H1 (cell line): ENCODE results near the gene CACNA1C. TPM values are rescaled to one million over a fixed set of nuclear protein-coding genes. Genes with fewer than 3 reads are reported as not detected.

Source experiments
- CTCF ChIA-PET: fragments of 300-600 bp; sonication (Branson Sonifier 250); formaldehyde crosslinking; loops from one replicate; lab custom pipeline; 2021; ENCODE audit not compliant: partially characterized antibody; lab: Charles Lee
- POLR2A ChIA-PET: fragments of 300-600 bp; sonication (Branson Sonifier 250); formaldehyde crosslinking; loops from one replicate; lab custom pipeline; 2021; ENCODE audit warnings: inconsistent platforms; ENCODE audit not compliant: partially characterized antibody; lab: Charles Lee
- DNase-seq, 2 experiments: peaks; one replicate each; pipeline versions ENCODE4 v3.0.0 to v3.0.0-alpha.2; 2010 to 2022; ENCODE audit warnings: low spot score in 2 of 2, low read depth in 1 of 2, mixed read lengths in 1 of 2
- FAIRE-seq: peaks from 2 replicates; lab custom pipeline; 2011; peaks lifted over from hg19 to GRCh38; lab: Jason Lieb, UNC
- H2AFZ ChIP-seq: 2 replicates; pipeline ENCODE4 v1.8.1; 2012; ENCODE audit warnings: low read length, inconsistent platforms
- H2AK5ac ChIP-seq: 2 replicates; pipeline ENCODE4 v1.6.1; 2013; ENCODE audit warnings: low read depth, low read length
- H2BK120ac ChIP-seq: replicated peaks from 2 replicates; pipeline ENCODE3; 2013; ENCODE audit warnings: low read depth, low read length, inconsistent platforms
- H2BK12ac ChIP-seq: 2 replicates; pipeline ENCODE4 v1.6.1; 2013; ENCODE audit warnings: low read depth, low read length
- H2BK15ac ChIP-seq: 2 replicates; pipeline ENCODE4 v1.6.1; 2013; ENCODE audit warnings: low read length
- H2BK20ac ChIP-seq: 2 replicates; pipeline ENCODE4 v1.6.1; 2013; ENCODE audit warnings: low read length
- H2BK5ac ChIP-seq: 2 replicates; pipeline ENCODE4 v1.6.1; 2013; ENCODE audit warnings: low read depth, low read length
- H3K14ac ChIP-seq: 2 replicates; pipeline ENCODE4 v1.6.1; 2013; ENCODE audit warnings: inconsistent platforms; ENCODE audit not compliant: insufficient read length
- H3K18ac ChIP-seq: 2 replicates; pipeline ENCODE4 v1.6.1; 2013; ENCODE audit warnings: low read length; ENCODE audit errors: extremely low read depth
- H3K23ac ChIP-seq: 2 replicates; pipeline ENCODE4 v1.6.1; 2013; ENCODE audit warnings: inconsistent platforms; ENCODE audit not compliant: insufficient read length
- H3K23me2 ChIP-seq: 2 replicates; pipeline ENCODE4 v1.6.1; 2013; ENCODE audit warnings: low read depth, low read length
- H3K27ac ChIP-seq: 2 replicates; pipeline ENCODE4 v1.6.1; 2011; ENCODE audit warnings: low read depth, low read length, inconsistent platforms
- H3K27me3 ChIP-seq, 4 experiments: replicated peaks in 1 of 4; 1 replicate in 1 of 4; 2 replicates in 3 of 4; pipeline versions ENCODE4 v1.6.1 to v1.8.1; 2011 to 2013; ENCODE audit warnings: low read length in 3 of 4, mild to moderate bottlenecking in 3 of 4, inconsistent platforms in 2 of 4, mixed read lengths in 2 of 4, moderate library complexity in 1 of 4; ENCODE audit not compliant: control insufficient read depth in 3 of 4, insufficient read depth in 3 of 4; ENCODE audit errors: extremely low read depth in 1 of 4
- H3K36me3 ChIP-seq, 4 experiments: 2 replicates each; pipeline versions ENCODE4 v1.6.1 to v1.8.1; 2011 to 2013; ENCODE audit warnings: mild to moderate bottlenecking in 4 of 4, low read length in 3 of 4, moderate library complexity in 2 of 4, control low read depth in 1 of 4, inconsistent platforms in 1 of 4; ENCODE audit not compliant: insufficient read depth in 4 of 4, control insufficient read depth in 2 of 4
- H3K4ac ChIP-seq: replicated peaks from 2 replicates; pipeline ENCODE3; 2013; ENCODE audit warnings: low read length, low read depth, mixed read lengths, inconsistent platforms; ENCODE audit not compliant: insufficient read length
- H3K4me1 ChIP-seq, 4 experiments: replicated peaks in 1 of 4; 1 replicate in 1 of 4; 2 replicates in 3 of 4; pipeline versions ENCODE4 v1.6.1 to v1.8.1; 2011 to 2013; ENCODE audit warnings: low read length in 3 of 4, inconsistent platforms in 2 of 4, mixed read lengths in 1 of 4; ENCODE audit not compliant: insufficient read depth in 4 of 4, control insufficient read depth in 3 of 4
- H3K4me2 ChIP-seq, 2 experiments: 2 replicates each; pipeline versions ENCODE4 v1.6.1 to v1.8.1; 2011 to 2013; ENCODE audit warnings: low read depth in 2 of 2, low read length in 2 of 2, control low read depth in 1 of 2, inconsistent platforms in 1 of 2, mild to moderate bottlenecking in 1 of 2; ENCODE audit not compliant: insufficient read depth in 1 of 2
- H3K4me3 ChIP-seq, 4 experiments: fragments of 200-600, 300-600 bp in 1 of 4; sonication (generic), shearing (Covaris generic), sonication (Bioruptor Twin) in 1 of 4; 2 replicates each; pipeline versions ENCODE4 v1.5.1 to v1.8.1; 2011 to 2016; ENCODE audit warnings: low read length in 4 of 4, low read depth in 3 of 4, control low read depth in 2 of 4, inconsistent platforms in 2 of 4, mild to moderate bottlenecking in 2 of 4, mixed read lengths in 1 of 4, moderate library complexity in 1 of 4; ENCODE audit not compliant: insufficient read depth in 2 of 4; ENCODE audit errors: extremely low read depth in 1 of 4
- H3K56ac ChIP-seq: replicated peaks from 2 replicates; pipeline ENCODE3; 2013; ENCODE audit warnings: low read depth, mild to moderate bottlenecking, mixed read lengths, low read length, inconsistent platforms; ENCODE audit not compliant: insufficient read length
- H3K79me1 ChIP-seq: 2 replicates; pipeline ENCODE4 v1.6.1; 2013; ENCODE audit warnings: low read depth, low read length, control low read depth
- H3K79me2 ChIP-seq, 2 experiments: 2 replicates each; pipeline versions ENCODE4 v1.6.1 to v1.8.1; 2012 to 2013; ENCODE audit warnings: low read length in 2 of 2, mild to moderate bottlenecking in 2 of 2, inconsistent platforms in 1 of 2; ENCODE audit not compliant: insufficient read depth in 2 of 2, control insufficient read depth in 1 of 2
- H3K9ac ChIP-seq, 4 experiments: replicated peaks in 1 of 4; 1 replicate in 1 of 4; 2 replicates in 3 of 4; pipeline versions ENCODE4 v1.6.1 to v1.8.1; 2011 to 2013; ENCODE audit warnings: low read depth in 3 of 4, low read length in 3 of 4, control low read depth in 2 of 4, mild to moderate bottlenecking in 2 of 4, moderate library complexity in 2 of 4, inconsistent platforms in 1 of 4; ENCODE audit errors: extremely low read depth in 1 of 4
- H3K9me3 ChIP-seq, 2 experiments: 2 replicates each; pipeline versions ENCODE4 v1.6.1 to v1.8.1; 2012 to 2013; ENCODE audit warnings: mild to moderate bottlenecking in 2 of 2, moderate library complexity in 2 of 2, control low read depth in 1 of 2, inconsistent platforms in 1 of 2, low read depth in 1 of 2, low read length in 1 of 2, mixed read lengths in 1 of 2; ENCODE audit not compliant: insufficient read depth in 2 of 2
- H4K20me1 ChIP-seq, 2 experiments: replicated peaks in 1 of 2; 2 replicates each; pipeline versions ENCODE3 to v1.8.1; 2011 to 2013; ENCODE audit warnings: inconsistent platforms in 2 of 2, low read length in 2 of 2, mild to moderate bottlenecking in 1 of 2; ENCODE audit not compliant: insufficient read depth in 2 of 2, control insufficient read depth in 1 of 2
- H4K5ac ChIP-seq: 2 replicates; pipeline ENCODE4 v1.6.1; 2013; ENCODE audit warnings: low read length, low read depth, mixed read lengths, inconsistent platforms; ENCODE audit not compliant: insufficient read length
- H4K8ac ChIP-seq: 2 replicates; pipeline ENCODE4 v1.8.0; 2013; ENCODE audit warnings: mild to moderate bottlenecking, moderate library complexity, low read length, inconsistent platforms; ENCODE audit not compliant: insufficient read depth; ENCODE audit errors: extremely low read depth
- H4K91ac ChIP-seq: replicated peaks from 2 replicates; pipeline ENCODE3; 2013; ENCODE audit warnings: low read length, mixed read lengths, inconsistent platforms; ENCODE audit not compliant: insufficient read length
- BRCA1 ChIP-seq: IDR thresholded peaks from 2 replicates; pipeline ENCODE4 v1.6.1; 2012; ENCODE audit warnings: low read depth, low read length, improper control_type of control experiment
- EGR1 ChIP-seq: IDR thresholded peaks from 2 replicates; pipeline ENCODE4 v1.6.1; 2011; ENCODE audit warnings: low read depth, low read length, borderline replicate concordance
- NRF1 ChIP-seq: IDR thresholded peaks from 2 replicates; pipeline ENCODE4 v1.6.1; 2011; ENCODE audit warnings: mild to moderate bottlenecking, low read depth, low read length, improper control_type of control experiment
- PHF8 ChIP-seq: fragments of 200-600 bp; sonication (generic); conservative IDR thresholded peaks from 2 replicates; pipeline ENCODE4 v1.7.1; 2012; ENCODE audit warnings: low read depth, mild to moderate bottlenecking, inconsistent platforms, low read length, moderate library complexity
- POLR2A ChIP-seq, 2 experiments: IDR thresholded peaks; 1 replicate in 1 of 2; 2 replicates in 1 of 2; pipeline ENCODE4 v1.6.1; 2011; ENCODE audit warnings: low read depth in 2 of 2, low read length in 2 of 2, mild to moderate bottlenecking in 2 of 2; ENCODE audit errors: control extremely low read depth in 1 of 2
- POLR2AphosphoS5 ChIP-seq: IDR thresholded peaks from 2 replicates; pipeline ENCODE4 v1.6.1; 2011; ENCODE audit warnings: low read depth, low read length
- SP1 ChIP-seq: IDR thresholded peaks from 2 replicates; pipeline ENCODE4 v1.6.1; 2011; ENCODE audit warnings: low read depth, low read length
- SRF ChIP-seq: IDR thresholded peaks from 2 replicates; pipeline ENCODE4 v1.6.1; 2011; ENCODE audit warnings: mild to moderate bottlenecking, low read depth, low read length, moderate library complexity
- YY1 ChIP-seq: IDR thresholded peaks from 2 replicates; pipeline ENCODE4 v1.6.1; 2011; ENCODE audit warnings: low read depth, mild to moderate bottlenecking, low read length
- WGBS, 2 experiments: shearing (Covaris generic) in 1 of 2; methylation state at CpG; one replicate each; pipeline versions ENCODE4 v1.1.6 to v1.1.7; 2013 to 2015; ENCODE audit warnings: low lambda C conversion rate in 2 of 2, mixed read lengths in 2 of 2, inconsistent platforms in 1 of 2, low coverage in 1 of 2, missing lambda C conversion rate in 1 of 2; ENCODE audit not compliant: insufficient replicate concordance in 2 of 2, insufficient coverage in 1 of 2, insufficient read length in 1 of 2; ENCODE audit errors: extremely low coverage in 1 of 2, missing lambda C conversion rate in 1 of 2; 5-methylcytosine and 5-hydroxymethylcytosine counted together
- polyA plus RNA-seq, 7 experiments: library from polyadenylated mRNA; depleted of rRNA in 3 of 7; stranded (reverse) in 5 of 7; unstranded in 2 of 7; fragments of >200 nt in 5 of 7; fragments of 200-250 nt in 2 of 7; gene quantifications; 1 replicate in 5 of 7; 2 replicates in 1 of 7; 4 replicates in 1 of 7; pipeline versions ENCODE4 v1.2.1 to v1.2.3, GENCODE V29; 2011 to 2013; ENCODE audit warnings: missing spikeins in 2 of 7, mixed read lengths in 2 of 7
- total RNA-seq: library from RNA; stranded (reverse); fragmentation: NEBNext Ultra II Directional; extraction: Animal tissue kit (Norgen Biotek cat#: 25700); gene quantifications from 2 replicates; pipeline ENCODE4 v1.2.1, GENCODE V29; 2021
- TF ChIP-seq, protein P1 (sequence below): IDR thresholded peaks from 2 replicates; pipeline ENCODE4 v1.6.1; 2012; ENCODE audit warnings: inconsistent platforms

The CACNA1C gene
- total and polyA plus RNA-seq, 2 of the 8 experiments (the other 6 are each of a cell fraction or from before 2014, with no cell fraction given) = 1.3 TPM

DNA sequence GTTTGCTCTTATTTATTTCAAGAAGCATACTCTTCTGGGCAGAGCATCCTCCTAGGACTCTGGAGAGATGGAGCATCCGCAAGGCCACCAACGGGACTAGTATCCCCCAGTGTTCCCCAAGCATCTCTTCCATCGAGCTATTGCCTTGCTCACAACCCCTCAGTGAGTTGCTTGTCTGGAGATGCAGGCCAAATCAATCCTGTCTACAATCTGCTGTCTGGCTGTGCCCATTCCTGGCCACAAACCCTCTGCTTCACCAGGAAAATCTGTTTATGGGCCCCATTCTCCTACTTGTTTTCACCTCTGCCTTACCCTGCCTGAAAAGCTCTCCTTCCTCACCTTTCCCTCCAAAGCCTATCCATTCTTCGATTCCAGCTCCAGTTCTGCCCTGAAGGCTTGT, 219.2 kb downstream of the CACNA1C start:
- H3K9me3 ChIP-seq = no peaks in the 10 kb centered on the region
- no peak overlapping the region for H2BK20ac ChIP-seq
- H3K27me3 ChIP-seq = no peaks in the 10 kb centered on the region
- no peak overlapping the region for H3K4me2 ChIP-seq
- no peak overlapping the region for H4K91ac ChIP-seq
- H2BK15ac ChIP-seq = no peak overlapping the region
- H2BK120ac ChIP-seq = no peak overlapping the region
- H3K79me2 ChIP-seq = no peaks in the 10 kb centered on the region
- no peak overlapping the region for H3K23ac ChIP-seq
- no peak overlapping the region for H3K9ac ChIP-seq
- no peak overlapping the region for H2BK5ac ChIP-seq
- H4K5ac ChIP-seq = no peak overlapping the region
- H3K56ac ChIP-seq = no peak overlapping the region
- H3K4me3 ChIP-seq = no peak overlapping the region
- DNase-seq (no peak), FAIRE-seq (no peak)
- H3K23me2 ChIP-seq = no peaks in the 10 kb centered on the region
- H3K18ac ChIP-seq = no peak overlapping the region
- H3K14ac ChIP-seq = no peak overlapping the region
- no peaks in the 10 kb centered on the region for H4K20me1 ChIP-seq
- 87% methylated on average over 4 of the region's 4 CpGs; no CpG with 5 or more reads in 1 of the 2 experiments for WGBS, 2 experiments
- H4K8ac ChIP-seq = no peak overlapping the region
- TF ChIP-seq NRF1 = no peak
- no peak for TF ChIP-seq POLR2AphosphoS5
- TF ChIP-seq SP1 = no peak
- TF ChIP-seq, protein P1, sequence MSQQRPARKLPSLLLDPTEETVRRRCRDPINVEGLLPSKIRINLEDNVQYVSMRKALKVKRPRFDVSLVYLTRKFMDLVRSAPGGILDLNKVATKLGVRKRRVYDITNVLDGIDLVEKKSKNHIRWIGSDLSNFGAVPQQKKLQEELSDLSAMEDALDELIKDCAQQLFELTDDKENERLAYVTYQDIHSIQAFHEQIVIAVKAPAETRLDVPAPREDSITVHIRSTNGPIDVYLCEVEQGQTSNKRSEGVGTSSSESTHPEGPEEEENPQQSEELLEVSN = no peak
- no peak for TF ChIP-seq SRF
- TF ChIP-seq POLR2A (IDR thresholded peaks at IDR 0.05; ENCODE audit: control extremely low read depth in 1 of 2, low read depth in 2 of 2, low read length in 2 of 2) = no peak
- TF ChIP-seq BRCA1 = no peak
- no peak for TF ChIP-seq EGR1
- no peak for TF ChIP-seq YY1
- TF ChIP-seq PHF8 = no peak
- H3K36me3 ChIP-seq = no peaks in the 10 kb centered on the region
- ChIA-PET POLR2A (no interaction called here), CTCF (interaction anchor here (0.6 to 10.1 kb wide), 10 partner anchors 9 to 356 kb away, joined by 3 to 74 read pairs (median 4); no protein-coding TSS in a partner anchor)
- H3K79me1 ChIP-seq = no peaks in the 10 kb centered on the region
- H2BK12ac ChIP-seq = no peak overlapping the region
- peaks cover 0 to 10% (median 3%) of the 10 kb centered on the region in 4 experiments; a peak in 6 of 7 replicates for H3K4me1 ChIP-seq
- no peak overlapping the region for H3K4ac ChIP-seq
- H3K27ac ChIP-seq = no peak overlapping the region
- no peak overlapping the region for H2AK5ac ChIP-seq
- H2AFZ ChIP-seq = no peak overlapping the region
